AG20443 (cell line): ENCODE data around the gene CPT1A.

Experiments used
- DNase-seq: peaks from one replicate; pipeline ENCODE4 v3.0.0; 2012; ENCODE audit warnings: low spot score, mixed read lengths

CPT1A gene

DNA sequence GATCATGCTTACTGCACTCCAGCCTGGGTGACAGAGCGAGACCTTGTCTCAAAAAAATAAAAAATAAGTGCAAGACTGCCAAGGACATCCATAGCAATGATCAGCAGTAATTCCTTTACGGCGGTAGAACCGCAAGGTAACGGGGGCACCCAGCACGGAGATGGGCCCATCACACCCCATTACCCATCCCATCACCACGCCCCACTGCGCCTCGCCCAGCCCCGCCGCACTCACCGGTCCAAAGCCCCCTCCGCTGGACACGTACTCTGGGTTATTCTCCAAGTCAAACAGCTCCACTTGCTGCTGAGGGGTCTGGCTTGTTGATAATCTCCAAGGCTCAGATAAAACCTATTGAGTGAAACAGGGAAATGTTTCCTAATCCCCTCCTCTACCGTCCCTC, 81.7 kb downstream of the CPT1A start:
- DNase-seq, result no peak

DNA sequence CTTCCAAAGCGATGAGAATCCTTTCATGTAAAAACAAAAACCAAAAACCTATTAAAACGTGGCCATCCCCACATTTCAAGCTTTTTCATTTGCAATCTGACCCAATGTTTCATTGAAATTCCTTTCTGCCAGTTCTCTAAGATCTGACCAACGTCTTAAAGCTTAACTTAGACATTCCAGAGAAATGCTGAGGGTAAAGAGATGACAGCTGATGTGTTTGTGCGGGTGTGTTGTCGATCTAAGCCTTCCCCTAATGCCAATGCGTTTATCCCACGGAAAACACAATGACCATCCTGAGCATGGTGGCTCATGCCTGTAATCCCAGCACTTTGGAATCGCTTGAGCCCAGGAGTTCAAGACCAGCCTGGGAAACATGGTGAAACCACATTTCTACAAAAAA, 84.0 kb downstream of the CPT1A start:
- DNase-seq, result no peak

DNA sequence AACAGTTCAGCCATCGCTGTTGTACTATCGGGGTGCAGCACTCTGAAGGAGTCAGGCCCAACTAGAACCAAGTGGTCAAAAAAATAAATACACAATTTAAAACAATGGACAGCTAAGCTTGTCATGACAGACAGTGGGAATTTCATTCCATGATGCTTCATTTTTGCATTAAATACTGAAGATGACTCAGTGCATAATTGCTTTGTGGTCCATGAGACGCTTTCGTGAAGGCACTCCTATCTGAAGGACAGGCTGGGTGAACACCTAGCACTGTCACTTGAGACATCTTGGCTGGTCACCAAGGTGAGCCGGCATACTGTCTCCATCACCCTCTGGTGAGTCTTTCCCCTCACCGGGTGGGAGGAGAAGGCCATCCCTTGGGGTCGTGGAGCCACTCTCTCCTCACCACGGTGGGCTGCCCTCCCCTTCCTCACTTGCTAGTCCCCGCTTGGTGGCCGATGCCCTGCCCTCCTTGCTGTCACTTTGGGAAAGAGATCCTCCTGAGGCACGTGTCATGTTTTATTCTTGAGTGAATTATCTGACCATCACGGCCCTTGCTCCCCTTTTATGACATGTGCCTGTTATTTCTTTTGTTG, 85.4 kb downstream of the CPT1A start:
- DNase-seq, result no peak

DNA sequence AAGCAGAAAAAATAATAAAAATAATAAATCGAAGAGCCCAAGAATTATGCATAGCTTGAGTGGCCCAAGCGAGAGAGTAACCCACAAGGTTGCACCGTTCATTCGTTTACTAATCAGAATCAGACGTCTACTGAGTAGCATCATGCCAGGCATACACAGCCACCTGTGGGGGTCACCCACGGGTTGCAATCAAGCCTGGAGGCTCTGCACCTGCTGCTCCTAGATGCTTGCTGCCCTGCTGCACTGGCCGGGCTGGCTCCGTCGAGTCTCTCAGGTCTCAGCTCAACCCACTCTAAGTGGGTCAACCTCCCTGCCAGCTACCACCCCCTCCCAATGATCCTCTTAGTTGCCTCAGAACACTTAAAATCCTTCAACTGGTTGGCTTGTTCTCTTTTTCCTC, 88.4 kb downstream of the CPT1A start:
- no peak for DNase-seq

DNA sequence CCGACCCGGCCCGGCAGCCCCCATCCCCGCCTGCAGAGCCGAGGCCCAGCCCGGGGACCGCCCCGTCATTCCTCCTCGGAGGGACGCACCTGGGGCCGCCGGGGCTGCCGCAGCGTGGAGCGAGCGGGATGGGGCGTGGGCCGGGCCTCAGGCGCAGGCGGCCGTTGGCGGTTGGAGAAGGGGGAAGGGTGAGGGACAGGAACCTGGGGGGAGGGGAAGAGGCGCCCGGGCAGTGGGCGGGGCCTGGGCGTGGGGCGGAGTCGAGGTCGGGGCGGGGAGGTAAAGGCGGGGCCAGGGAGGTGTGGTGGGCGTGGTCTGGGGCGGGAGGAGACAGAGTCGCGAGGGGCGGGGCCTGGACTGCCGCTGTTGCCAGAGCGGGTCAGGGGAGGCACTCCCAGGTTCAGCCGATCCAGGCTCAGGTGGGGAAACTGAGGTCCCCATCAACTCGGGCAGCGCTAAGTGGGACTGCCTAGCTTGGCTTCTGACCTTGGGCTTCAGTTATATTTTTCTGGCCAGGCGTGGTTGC, 90.3 kb downstream of the CPT1A start, which contains the start of gene TESMIN:
Gene TESMIN (minus strand): TSS at position 190 of the 526 bp plus-strand sequence. CDS start 860 bp downstream, outside the sequence.
- DNase-seq, result peak; percentile 98

DNA sequence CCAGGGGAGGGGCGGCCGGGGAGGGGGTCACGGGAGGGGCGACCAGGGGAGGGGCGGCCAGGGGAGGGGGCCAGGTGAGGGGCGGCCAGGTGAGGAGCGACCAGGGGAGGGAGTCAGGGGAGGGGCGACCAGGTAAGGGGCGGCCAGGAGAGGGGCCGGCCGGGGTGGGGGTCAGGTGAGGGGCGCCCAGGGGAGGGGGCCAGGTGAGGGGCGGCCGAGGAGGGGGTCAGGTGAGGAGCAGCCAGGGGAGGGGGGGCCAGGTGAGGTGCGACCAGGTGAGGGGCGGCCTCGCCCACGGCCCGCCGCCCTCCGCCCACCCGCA, 90.8 kb downstream of the CPT1A start:
- DNase-seq, result no peak

DNA sequence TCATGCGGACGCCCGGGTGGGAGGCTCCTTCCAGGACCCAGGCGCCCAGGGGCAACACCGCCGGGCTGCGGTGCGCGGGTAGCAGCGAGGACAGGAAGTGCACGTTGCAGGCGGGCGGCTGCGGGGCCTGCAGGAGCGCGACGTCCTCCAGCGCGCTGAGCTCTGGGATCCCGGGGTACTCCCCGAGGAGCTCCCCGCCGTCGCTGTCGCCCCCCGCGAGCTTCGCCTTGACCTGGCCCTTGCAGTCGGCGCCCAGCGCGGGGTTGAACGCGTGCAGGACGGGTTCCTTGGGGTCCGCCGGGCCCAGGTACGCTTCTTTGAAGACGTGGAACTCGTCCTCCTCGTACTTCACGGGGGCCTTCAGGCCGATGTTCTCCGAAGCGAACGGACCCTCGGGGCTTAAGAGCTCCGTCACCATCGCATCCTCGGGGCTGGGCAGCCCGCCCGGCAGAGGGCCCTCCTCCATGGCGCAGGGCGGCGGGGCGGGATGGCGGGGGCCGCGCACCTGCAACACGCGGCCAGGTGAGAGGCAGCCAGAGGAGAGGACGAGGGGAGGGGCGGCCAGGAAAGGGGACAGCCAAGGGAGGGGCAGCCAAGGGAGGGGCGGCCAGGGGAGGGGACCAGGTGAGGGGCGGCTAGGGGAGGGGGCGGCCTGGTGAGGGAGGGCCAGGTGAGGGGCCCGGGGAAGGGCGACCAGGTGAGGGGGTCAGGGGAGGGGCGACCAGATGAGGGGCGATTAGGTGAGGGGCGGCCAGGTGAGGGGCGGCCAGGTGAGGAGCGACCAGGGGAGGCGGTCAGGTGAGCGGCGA, 91.3 kb downstream of the CPT1A start:
- DNase-seq, result no peak

DNA sequence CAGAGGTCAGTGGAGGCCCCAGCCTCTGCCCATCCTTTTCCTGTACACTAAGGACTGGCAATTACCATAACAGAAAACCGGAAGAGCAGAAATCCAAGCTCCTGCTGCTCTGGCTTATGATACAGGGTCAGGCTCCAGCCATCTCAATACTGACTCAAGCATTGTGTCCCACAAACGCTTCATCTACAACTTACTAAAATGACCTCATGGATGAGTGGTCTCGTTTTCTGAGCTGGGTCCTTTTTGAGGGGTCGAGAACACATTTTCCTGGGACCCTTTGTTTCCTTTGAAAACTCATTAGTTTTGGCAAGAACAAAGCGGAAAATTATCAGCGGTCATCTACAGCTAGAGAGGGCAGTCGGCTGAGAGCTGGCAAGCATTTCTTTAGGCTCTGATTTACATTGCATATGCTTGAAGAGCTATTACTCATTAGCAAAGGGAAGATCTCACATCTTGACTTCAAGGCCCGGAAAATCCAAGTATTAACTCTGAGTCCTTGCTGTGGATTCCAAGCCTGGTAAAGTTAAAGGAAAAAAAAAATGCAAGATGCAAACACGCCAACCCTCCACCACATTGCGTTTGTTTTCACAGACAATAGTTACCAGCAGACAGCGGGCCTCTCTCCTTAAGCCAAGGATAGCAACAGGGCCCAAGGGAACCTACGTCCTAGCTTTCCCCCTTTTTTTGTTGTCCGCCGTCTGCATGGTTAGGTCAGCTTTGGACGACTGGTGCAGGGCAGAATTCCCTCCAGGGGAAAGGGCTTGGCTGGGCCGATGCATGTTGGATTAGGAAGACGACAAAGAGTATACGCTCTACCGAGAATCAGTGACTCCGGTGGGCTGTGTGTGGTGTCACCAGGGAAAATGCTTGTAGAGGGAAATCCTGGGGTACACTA, 92.2 kb downstream of the CPT1A start:
- DNase-seq, result no peak

DNA sequence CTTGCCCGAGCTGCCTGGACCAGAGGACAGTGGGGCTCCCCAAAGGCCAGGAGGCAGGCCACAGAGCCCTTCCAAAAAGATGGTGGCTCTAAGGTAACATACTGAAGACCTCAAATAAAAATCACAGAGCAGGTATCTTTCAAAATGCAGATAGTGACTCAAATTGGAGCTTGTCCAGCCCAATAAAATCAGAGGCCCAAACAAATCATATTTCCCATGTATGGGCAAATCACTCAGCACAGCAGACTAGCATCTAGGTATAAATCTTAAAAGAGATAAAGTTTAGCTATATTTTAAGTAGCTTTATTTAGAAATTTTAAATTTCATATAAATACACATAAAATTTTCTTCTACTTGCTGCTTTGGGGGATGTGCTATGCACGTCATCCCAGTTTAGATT, 93.7 kb downstream of the CPT1A start:
- no peak for DNase-seq

DNA sequence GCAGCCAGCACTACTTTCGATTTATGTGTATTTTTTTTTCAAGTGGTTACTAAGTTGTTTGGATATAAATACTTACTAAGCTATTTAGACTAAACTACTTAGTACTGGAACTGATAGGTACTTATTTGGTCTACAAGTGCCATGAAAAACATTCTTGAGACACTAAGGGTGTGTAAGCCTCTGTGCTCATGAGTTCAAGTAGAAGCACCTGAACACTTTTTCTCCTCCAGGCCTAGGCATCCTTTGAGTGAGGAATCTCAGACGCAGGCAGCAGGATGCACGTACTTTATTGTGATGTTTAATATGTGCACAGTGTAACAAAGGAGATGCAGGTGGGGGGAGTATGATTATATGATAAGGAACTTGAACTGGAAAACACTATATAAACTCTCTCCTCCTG, 98.2 kb downstream of the CPT1A start:
- no peak for DNase-seq

DNA sequence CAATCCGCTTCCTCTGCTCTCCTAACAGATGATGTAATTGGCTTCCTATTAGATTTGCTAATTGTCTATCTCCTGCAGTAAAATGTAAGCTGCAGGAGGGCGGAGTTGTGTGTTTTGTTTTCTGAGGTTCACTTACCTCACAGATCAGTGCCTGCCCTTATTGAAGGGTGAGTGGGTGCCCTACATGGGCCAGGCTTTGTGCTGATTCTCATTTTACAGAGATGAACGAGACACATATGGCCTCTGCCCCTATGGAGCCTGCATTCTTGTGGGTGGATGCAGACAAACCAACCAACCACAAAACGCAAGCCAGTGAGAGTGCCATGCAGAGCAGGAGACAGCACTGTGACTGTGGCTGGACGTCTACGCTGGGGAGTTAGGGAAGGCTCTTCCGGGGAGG, 100.3 kb downstream of the CPT1A start:
- DNase-seq, result no peak

DNA sequence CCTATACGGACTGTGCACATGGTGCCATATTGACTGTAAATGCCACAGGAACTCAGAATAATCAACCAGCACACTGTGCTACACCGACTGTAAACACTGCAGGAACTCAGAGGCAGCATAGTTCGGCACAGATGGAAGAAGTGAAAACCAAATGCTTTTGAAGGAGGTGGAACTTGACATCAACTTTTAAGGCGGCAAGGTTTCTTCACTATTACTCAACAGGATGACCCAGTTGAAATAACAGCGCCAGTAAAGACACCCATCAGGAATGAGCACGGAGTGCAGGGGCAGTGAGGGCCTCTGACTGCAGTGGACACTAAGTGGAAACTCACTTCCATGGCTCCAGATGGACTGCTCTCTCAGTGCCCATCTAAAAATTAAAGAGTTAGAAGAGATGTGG, 106.1 kb downstream of the CPT1A start:
- DNase-seq, result no peak

DNA sequence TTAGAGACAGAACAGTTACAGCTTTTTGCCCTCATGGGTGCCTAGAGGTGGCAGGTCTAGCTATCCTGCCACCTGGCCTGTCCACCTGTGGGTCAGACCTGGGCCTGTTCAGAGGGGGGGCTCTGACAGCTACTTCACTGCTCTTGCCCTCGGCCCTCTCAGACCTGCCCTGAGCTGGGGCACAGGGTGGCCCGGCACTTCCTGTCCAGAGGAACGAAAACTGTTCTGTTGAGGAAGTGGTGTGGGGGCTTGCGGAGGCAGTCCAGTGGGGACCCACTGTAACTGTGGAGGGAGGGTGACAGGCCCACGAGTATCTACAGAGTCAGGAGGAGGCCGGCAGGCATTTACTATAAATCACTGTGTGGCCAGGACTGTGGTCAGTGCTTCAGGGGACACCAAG, 106.6 kb downstream of the CPT1A start:
- no peak for DNase-seq

DNA sequence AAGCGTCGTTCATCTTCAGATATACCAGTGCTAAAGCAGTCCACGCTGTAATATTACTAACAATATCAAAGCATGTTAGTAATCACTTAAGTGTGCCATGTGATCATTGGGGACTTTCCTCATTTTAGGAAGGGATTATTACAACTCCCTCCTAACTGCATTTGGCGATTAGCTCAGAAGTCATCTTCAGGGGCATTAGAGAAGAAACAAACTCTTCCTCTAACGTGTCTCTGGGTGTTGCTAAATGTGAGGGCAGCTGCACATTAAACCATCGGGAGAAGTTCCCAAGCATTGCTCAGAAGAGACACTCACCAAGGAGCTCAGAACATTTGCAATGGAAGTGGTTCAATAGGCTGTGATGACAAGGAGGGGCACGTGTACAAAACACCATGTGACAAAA, 107.6 kb downstream of the CPT1A start:
- no peak for DNase-seq

DNA sequence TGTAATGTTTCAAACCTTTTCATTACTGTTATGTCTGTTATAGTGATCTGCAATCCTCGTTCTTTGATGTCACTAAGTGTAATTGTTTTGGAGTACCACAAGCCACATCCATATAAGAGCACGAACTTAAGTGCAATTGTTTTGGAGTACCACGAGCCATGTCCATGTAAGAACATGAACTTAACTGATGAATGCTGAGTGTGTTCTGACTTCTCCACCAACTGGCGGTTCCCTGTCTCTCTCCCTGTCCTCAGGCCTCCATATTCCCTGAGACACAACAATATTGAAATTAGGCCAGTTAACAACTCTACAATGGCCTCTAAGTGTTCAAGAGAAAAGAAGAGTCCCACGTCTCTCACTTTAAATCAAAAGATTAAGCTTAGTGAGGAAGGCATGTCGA, 113.9 kb downstream of the CPT1A start:
- no peak for DNase-seq

DNA sequence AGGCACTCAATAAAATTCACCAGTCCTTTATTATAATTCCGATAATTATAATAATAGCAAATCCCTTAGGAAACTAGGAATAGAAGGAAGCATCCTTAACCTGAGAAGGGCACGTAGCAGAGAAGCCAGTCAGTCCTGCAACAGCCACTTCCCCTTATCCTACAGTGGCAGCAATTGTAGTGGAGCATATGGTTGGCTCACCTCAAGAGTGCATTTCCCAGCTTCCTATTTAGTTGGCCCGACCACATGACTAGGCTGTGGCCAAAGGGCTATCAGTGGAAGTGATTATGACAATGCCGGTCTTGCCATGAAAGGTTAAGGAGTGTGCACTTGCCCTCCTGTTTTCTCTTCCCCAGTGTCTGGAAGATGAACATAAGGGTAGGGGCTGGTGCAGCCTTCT, 117.4 kb downstream of the CPT1A start:
- DNase-seq, result no peak

DNA sequence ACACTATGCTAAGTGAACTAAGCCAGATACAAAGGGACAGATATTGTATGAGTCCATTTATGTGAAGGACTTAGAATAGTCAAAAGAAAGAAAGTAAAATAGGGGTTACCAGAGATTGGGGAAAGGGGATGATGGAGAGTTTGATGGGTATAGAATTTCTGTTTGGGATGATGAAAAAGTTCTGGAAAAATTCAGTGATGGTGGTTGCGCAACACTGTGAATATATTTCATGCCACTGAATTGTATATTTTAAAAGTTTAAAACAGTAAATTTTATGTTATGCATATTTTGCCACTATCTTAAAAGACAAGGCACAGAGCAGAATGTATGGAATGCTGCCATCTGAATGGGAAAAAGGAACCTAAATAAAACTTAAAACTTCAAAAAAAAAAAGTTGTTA, 119.6 kb downstream of the CPT1A start:
- no peak for DNase-seq

DNA sequence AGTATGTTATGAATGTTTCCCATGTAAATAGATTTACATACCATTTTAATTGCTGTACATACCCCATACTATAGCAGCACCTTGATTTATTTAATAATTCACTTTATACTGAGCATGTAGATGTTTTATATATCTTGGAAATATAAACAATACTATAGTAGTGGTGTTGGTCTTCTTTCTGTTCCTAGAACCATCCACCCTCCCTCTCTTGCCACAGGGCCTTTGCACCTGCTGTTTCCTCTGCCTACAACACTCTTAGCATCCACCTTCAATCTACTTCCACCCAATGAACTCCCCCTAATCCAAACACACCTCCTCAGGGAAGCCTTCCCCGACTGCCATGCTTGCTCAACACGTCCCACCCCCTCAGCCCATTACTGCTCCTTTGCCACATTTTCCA, 120.6 kb downstream of the CPT1A start:
- DNase-seq, result no peak

DNA sequence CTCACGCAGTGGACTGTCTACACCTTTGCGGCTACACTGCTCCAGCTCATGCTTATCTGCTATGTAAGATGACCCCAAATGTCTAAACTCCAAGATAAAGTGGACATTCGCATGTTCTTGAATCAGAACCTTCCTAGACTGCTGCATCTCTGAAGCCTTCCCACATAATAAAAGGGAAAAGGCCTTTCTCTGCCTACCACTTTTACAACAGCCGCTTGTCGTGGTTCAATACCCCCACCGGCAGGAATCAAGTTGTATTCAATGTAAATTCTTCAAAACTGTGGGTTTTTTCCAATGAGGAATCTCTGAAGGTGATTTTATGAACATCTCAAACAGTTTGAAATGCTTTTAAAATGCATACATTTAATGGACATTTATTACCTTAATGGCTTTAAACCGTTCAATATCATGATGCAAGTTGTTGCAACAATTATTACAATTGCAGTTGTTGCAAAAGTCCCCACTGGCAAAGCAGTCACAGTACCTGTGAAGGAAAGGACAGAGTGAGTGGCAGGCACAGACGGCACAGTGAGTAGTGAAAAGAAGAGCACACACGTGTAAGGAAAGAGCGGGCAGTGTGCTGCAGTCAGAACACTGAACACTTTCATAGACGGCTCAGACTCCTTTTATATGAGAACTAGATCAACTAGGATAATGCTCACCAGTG, 126.1 kb downstream of the CPT1A start:
- DNase-seq, result no peak

DNA sequence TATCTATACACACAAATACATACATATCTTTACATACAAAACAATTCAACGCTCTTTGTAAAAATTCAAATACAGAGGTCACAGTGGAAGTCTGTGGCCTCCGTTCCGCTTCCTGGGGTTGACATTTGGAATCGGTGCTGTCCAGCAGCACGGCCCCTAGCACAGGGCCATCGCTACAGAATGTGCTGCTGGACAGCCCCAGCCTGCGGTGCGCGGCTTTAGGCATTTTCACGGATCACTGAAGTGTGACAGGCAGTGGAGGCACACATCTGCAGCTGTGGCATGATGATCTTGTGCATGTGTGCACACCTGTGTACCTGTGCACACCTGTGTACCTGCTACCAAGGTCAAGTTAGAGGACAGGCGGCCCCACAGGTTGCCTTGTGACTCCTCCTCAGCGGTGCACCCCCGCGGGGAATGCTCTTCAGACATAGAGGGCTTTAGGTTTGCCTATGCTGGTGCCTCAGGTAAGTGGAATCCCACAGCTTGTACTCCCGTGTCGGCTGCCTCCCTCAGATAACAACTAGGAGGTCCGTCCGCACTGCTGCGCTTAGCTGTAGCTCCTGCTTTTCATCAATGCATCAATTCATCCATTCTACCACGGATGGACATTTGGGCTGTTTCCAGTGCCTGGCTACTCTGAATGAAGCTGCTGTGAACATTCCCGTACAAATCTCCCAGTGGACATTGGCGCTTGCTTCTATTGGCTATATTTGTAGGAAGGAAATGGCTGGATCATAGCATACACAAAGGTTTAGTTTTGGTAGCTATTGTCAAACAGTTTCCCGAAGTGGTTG, 127.5 kb downstream of the CPT1A start:
- no peak for DNase-seq

DNA sequence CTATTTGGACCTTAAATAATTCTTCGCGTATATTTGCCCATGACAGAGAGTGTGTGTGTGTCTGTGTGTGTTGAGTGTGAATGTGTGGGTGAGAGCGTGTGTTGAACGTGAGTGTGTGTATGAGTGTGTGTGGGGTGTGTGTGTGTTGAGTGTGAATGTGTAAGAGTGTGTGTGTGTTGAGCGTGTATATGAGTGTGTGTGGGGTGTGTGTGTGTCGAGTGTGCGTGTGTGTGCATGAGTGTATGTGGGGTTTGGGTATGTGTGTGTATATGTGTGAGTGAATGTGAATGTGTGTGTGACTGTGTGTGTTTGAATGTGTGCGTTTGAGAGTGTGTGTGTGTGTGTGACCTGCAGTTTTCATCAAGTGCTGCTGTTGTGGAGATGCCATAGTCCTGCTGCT, 130.6 kb downstream of the CPT1A start:
- DNase-seq, result no peak
